ENCODE measurements around the gene PSMB3.

The PSMB3 gene

DNA sequence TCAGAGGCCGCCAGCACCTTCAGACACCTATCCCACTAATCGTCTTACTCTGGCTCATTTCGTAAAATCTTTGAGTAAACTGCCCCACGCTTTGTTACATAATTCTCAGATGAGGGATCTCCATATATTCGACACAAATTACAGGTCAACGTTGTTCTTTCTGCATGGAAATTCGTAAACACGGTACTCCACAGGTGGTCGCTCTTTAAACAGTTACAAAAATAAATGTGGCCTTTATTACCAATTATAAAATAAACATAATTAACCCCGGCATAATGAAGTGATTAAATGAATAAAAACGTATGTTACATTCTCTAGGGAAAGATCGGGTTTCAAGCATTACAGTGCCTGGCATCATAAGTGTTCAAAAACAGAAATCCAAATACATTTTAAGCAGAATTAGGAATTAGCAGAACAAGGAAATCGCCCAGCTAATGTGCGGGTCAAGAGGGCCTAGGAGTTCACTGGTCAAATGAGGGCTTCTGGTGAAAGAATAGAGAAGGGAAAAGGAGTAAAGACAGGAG, 47.8 kb downstream of the PSMB3 start:
- no peak for DNase-seq
- Histone ChIP-seq H3K4me1 (peaks cover 3% of the 10 kb centered on the region), H3K9me3 (no peaks in the 10 kb centered on the region), H3K27me3 (no peaks in the 10 kb centered on the region), H3K36me3 (peaks cover 40% of the 10 kb centered on the region), H3K4me3 (ENCODE audit: low read depth, low read length) (peak overlapping the region; percentile 75)
- TF ChIP-seq CTCF (IDR thresholded peaks at IDR 0.05; ENCODE audit: low read depth, low read length) = no peak

DNA sequence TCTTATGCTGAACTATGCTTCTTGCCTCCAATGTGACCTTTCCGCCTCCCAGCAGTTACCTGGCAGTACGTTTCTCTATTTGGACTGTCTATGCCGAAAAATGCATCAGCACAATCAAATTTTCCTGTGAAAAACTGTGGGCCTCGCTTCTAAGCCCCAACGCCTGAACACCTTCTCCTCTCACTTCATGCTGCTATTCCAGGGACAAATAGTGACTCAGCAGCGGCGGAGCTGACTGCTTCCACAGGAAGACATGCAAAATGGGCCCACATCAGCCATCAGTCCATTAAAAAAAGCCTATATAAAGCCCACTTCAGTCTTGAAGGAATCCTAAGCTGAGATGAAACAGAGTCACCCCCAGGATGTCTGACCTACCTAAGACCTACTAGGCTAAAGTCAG, 57.3 kb downstream of the PSMB3 start:
- Histone ChIP-seq H3K4me1 (no peaks in the 10 kb centered on the region), H3K27me3 (no peaks in the 10 kb centered on the region), H3K36me3 (peaks cover 62% of the 10 kb centered on the region), H3K4me3 (ENCODE audit: low read depth, low read length) (no peak overlapping the region), H3K9me3 (no peaks in the 10 kb centered on the region)
- TF ChIP-seq CTCF (IDR thresholded peaks at IDR 0.05; ENCODE audit: low read depth, low read length) = no peak
- DNase-seq = no peak
